HT-29 (cell line): ENCODE measurements around the gene WDR77. TPM values are rescaled to one million over a fixed set of nuclear protein-coding genes. Genes with fewer than 3 reads are reported as not detected.

Source experiments
- small RNA-seq: library from RNA; depleted of rRNA; stranded (forward); fragments of <200 nt; gene quantifications from one replicate; pipeline ENCODE3, GENCODE V24; 2014
- total RNA-seq: library from RNA; depleted of rRNA; stranded (reverse); fragments of >200 nt; shearing (Covaris generic); gene quantifications from 2 replicates; pipeline ENCODE4 v1.2.3, GENCODE V29; 2014; rRNA removed

Gene WDR77
- total RNA-seq, 1 experiment from 2014 or later, result 70.0 TPM

Small RNAs within 50 kb of the gene (small RNA-seq; reads per million reads assigned to genes)
- gene RF00019 (not detected), gene RNU6-792P (not detected)

Other genes with a start within 250 kb of the WDR77 start
- 81.0 and 82.1 TPM in 2 replicates for gene DENND2D, start 248.6 kb downstream of the WDR77 start, total RNA-seq
- 0.16 TPM in 1 of 2 replicates, not detected in the other for gene CHI3L2, start 221.5 kb downstream of the WDR77 start, total RNA-seq
- not detected in 2 replicates for gene CHIA, start 158.4 kb downstream of the WDR77 start, total RNA-seq
- gene OVGP1, start 21.5 kb downstream of the WDR77 start, total RNA-seq, result 0.91 and 1.5 TPM in 2 replicates
- 282 and 311 TPM in 2 replicates for gene ATP5PB, start 208 bp upstream of the WDR77 start, total RNA-seq
- gene C1orf162, start 24.7 kb upstream of the WDR77 start, total RNA-seq, result not detected in 2 replicates
- not detected in 2 replicates for gene ADORA3, start 54.4 kb upstream of the WDR77 start, total RNA-seq
- gene TMIGD3, start 54.4 kb upstream of the WDR77 start, total RNA-seq, result not detected in 2 replicates
- 4.1 and 4.2 TPM in 2 replicates for gene RAP1A, start 170.5 kb upstream of the WDR77 start, total RNA-seq